Measurements from ENCODE around the gene GNG11.

Gene GNG11

GRCh38 chr7:93957767-93958166 is 36.2 kb downstream of the GNG11 start:
- TF ChIP-seq, protein P1, sequence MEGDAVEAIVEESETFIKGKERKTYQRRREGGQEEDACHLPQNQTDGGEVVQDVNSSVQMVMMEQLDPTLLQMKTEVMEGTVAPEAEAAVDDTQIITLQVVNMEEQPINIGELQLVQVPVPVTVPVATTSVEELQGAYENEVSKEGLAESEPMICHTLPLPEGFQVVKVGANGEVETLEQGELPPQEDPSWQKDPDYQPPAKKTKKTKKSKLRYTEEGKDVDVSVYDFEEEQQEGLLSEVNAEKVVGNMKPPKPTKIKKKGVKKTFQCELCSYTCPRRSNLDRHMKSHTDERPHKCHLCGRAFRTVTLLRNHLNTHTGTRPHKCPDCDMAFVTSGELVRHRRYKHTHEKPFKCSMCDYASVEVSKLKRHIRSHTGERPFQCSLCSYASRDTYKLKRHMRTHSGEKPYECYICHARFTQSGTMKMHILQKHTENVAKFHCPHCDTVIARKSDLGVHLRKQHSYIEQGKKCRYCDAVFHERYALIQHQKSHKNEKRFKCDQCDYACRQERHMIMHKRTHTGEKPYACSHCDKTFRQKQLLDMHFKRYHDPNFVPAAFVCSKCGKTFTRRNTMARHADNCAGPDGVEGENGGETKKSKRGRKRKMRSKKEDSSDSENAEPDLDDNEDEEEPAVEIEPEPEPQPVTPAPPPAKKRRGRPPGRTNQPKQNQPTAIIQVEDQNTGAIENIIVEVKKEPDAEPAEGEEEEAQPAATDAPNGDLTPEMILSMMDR (IDR thresholded peaks at IDR 0.05; ENCODE audit: extremely low read depth, insufficient read depth, missing control alignments), result no peak
- in situ Hi-C loops (cut with MboI; ENCODE audit: low pct_unique_long_range_greater_than_20kb, low sequenced_read_pairs, unreplicated experiment), result no loop called here
- no peak for DNase-seq (ENCODE audit: low spot score)

DNA sequence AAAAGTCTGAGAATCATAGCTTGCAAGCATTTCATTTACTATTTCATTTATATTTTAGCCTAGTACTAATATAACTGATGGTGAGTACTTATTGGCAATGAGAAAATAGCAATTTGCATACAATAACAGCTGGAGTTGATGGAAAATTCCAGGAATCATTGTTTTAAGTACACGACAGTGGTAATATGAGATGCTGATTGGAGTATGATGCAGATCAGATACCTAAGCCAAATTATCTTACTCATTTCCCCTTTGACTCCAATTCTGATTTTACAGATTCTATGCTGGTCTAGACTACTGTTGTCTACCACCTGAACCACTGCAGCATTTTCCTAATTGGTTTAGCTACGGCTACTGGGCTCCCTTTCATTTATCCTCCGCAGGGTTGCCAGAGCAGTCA is 36.7 kb downstream of the GNG11 start:
- TF ChIP-seq, protein P1 (IDR thresholded peaks at IDR 0.05; ENCODE audit: extremely low read depth, insufficient read depth, missing control alignments), result no peak
- no peak for DNase-seq (ENCODE audit: low spot score)
- in situ Hi-C loops (cut with MboI; ENCODE audit: low pct_unique_long_range_greater_than_20kb, low sequenced_read_pairs, unreplicated experiment), result no loop called here

DNA sequence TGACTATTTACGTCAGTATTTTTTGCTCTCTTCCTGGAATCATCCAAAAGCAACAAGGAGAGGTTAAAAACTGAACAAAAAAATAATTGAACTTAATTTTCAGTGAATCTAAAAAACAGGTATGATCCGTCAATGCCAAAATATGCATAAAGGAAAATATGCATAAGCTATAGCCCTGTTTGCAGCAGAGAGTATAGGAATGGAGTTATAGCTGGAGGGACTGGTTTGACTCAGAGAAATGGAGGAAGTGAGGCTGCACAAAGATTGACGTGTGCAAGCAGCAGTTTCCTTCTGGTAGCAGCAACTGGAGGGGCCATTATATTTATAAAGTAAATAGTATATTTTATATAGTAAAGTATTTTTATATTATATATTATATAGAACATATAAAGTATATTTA is 37.1 kb downstream of the GNG11 start:
- TF ChIP-seq, protein P1 (IDR thresholded peaks at IDR 0.05; ENCODE audit: extremely low read depth, insufficient read depth, missing control alignments), result no peak
- in situ Hi-C loops (cut with MboI; ENCODE audit: low pct_unique_long_range_greater_than_20kb, low sequenced_read_pairs, unreplicated experiment), result no loop called here
- DNase-seq (ENCODE audit: low spot score), result no peak

DNA sequence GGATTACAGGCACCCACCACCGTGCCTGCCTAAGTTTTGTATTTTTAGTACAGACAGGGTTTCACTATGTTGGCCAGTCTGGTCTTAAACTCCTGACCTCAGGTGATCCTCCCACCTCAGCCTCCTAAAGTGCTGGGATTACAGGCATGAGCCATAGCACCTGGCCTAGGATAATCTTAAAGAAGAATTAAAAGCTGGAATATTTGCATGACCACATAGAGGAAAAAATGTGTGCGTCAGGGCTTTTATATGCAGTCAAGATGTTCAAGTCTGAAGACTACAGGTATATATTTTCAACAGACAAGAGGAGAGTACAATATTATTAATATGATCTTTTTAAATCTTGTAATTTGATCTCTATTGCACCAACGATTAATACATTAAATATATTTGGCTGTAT is 39.5 kb downstream of the GNG11 start:
- in situ Hi-C loops (cut with MboI; ENCODE audit: low pct_unique_long_range_greater_than_20kb, low sequenced_read_pairs, unreplicated experiment), result no loop called here
- TF ChIP-seq, protein P1 (IDR thresholded peaks at IDR 0.05; ENCODE audit: extremely low read depth, insufficient read depth, missing control alignments), result no peak
- DNase-seq (ENCODE audit: low spot score), result no peak

DNA sequence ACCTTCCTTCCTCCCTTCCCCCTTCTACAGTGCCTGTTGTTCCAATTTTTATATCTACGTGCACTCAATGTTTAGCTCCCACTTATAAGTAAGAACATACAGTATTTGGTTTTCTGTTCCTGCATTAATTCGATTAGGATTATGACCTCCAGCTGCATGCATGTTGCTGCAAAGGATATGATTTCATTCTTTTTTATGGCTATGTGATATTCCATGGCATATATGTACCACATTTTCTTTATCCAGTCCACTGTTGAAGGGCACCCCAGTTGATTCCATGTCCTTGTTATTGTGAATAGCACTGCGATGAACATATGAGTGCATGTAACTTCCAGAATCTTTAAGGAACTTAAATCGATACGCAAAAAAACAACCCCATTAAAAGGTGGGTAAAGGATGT is 42.7 kb downstream of the GNG11 start:
- in situ Hi-C loops (cut with MboI; ENCODE audit: low pct_unique_long_range_greater_than_20kb, low sequenced_read_pairs, unreplicated experiment), result no loop called here
- DNase-seq (ENCODE audit: low spot score), result no peak
- TF ChIP-seq, protein P1 (IDR thresholded peaks at IDR 0.05; ENCODE audit: extremely low read depth, insufficient read depth, missing control alignments), result no peak

GRCh38 chr7:93964813-93965212 is 43.3 kb downstream of the GNG11 start:
- in situ Hi-C loops (cut with MboI; ENCODE audit: low pct_unique_long_range_greater_than_20kb, low sequenced_read_pairs, unreplicated experiment), result no loop called here
- TF ChIP-seq, protein P1 (IDR thresholded peaks at IDR 0.05; ENCODE audit: extremely low read depth, insufficient read depth, missing control alignments), result no peak
- no peak for DNase-seq (ENCODE audit: low spot score)

Measured in GM13977 (cell line).